ENCODE measurements around the gene MYO1B. TPM values are rescaled to one million over a fixed set of nuclear protein-coding genes. Genes with fewer than 3 reads are reported as not detected.

The MYO1B gene
- total RNA-seq (10 to 100 TPM; 10.3 to 16.3 (median 13.2) TPM), polyA plus RNA-seq (6.0 TPM)
- long read RNA-seq, donor 1, full-length matches to known transcripts, result 1 of 4 reads
- long read RNA-seq, donor 1, partial matches to known transcripts, result 1 of 4 reads
- long read RNA-seq, donor 1, other reads (novel, unspliced or antisense), result 2 of 4 reads
- long read RNA-seq, donor 2, full-length matches to known transcripts, result 1 of 8 reads
- long read RNA-seq, donor 2, partial matches to known transcripts, result 4 of 8 reads
- long read RNA-seq, donor 2, other reads (novel, unspliced or antisense), result 3 of 8 reads
- long read RNA-seq, donor 3, full-length matches to known transcripts, result 6 of 27 reads
- long read RNA-seq, donor 3, partial matches to known transcripts, result 16 of 27 reads
- long read RNA-seq, donor 3, other reads (novel, unspliced or antisense), result 5 of 27 reads
- long read RNA-seq, donor 4, partial matches to known transcripts, result 0 of 1 reads
- long read RNA-seq, donor 4, other reads (novel, unspliced or antisense), result 1 of 1 reads

GRCh38 chr2:191245046-191245868 is at the start of gene MYO1B:
Gene MYO1B, plus strand, starts transcription at chr2:191245404. Its CDS starts 31,492 bp downstream, at chr2:191276896.
- peaks cover 2% of the 10 kb centered on the region for H3K4me1 ChIP-seq (ENCODE audit: control insufficient read depth, insufficient read depth, low read length)
- no peaks in the 10 kb centered on the region for H3K27me3 ChIP-seq (ENCODE audit: control insufficient read depth, insufficient read depth)
- no peaks in the 10 kb centered on the region for H3K9me3 ChIP-seq (ENCODE audit: control insufficient read depth, low read length)
- peak; percentile 84 to 85 for ATAC-seq
- peak within 1 kb of the TSS; percentile 71 for H3K4me3 ChIP-seq (ENCODE audit: low read length)
- intact Hi-C loops (cut with DNase I), result no loop called here
- H3K27ac ChIP-seq (ENCODE audit: low read length), result peak within 1 kb of the TSS; percentile 61
- peak; percentile 69 to 88 (median 85) for DNase-seq
- under 1% methylated on average over 112 of the region's 112 CpGs for WGBS

GRCh38 chr2:191197096-191197495 is 48.1 kb upstream of the MYO1B start:
- 85% methylated on average over 3 of the region's 3 CpGs for WGBS
- no peak overlapping the region for H3K27ac ChIP-seq (ENCODE audit: low read length)
- no peaks in the 10 kb centered on the region for H3K4me1 ChIP-seq (ENCODE audit: control insufficient read depth, insufficient read depth, low read length)
- no peak for ATAC-seq
- no peaks in the 10 kb centered on the region for H3K9me3 ChIP-seq (ENCODE audit: control insufficient read depth, low read length)
- intact Hi-C loops (cut with DNase I), result no loop called here
- no peak for DNase-seq
- H3K27me3 ChIP-seq (ENCODE audit: control insufficient read depth, insufficient read depth), result no peaks in the 10 kb centered on the region
- H3K4me3 ChIP-seq (ENCODE audit: low read length), result no peak overlapping the region

GRCh38 chr2:191198271-191198670 is 46.9 kb upstream of the MYO1B start:
- H3K27ac ChIP-seq (ENCODE audit: low read length), result no peak overlapping the region
- no peak for DNase-seq
- H3K27me3 ChIP-seq (ENCODE audit: control insufficient read depth, insufficient read depth), result no peaks in the 10 kb centered on the region
- no peak overlapping the region for H3K4me3 ChIP-seq (ENCODE audit: low read length)
- 96% methylated on average over 4 of the region's 4 CpGs for WGBS
- intact Hi-C loops (cut with DNase I), result no loop called here
- no peaks in the 10 kb centered on the region for H3K4me1 ChIP-seq (ENCODE audit: control insufficient read depth, insufficient read depth, low read length)
- no peaks in the 10 kb centered on the region for H3K9me3 ChIP-seq (ENCODE audit: control insufficient read depth, low read length)
- no peak for ATAC-seq

- no peak for ATAC-seq
- intact Hi-C loops (cut with DNase I), result no loop called here
- H3K4me1 ChIP-seq (ENCODE audit: control insufficient read depth, insufficient read depth, low read length), result no peaks in the 10 kb centered on the region
- H3K27me3 ChIP-seq (ENCODE audit: control insufficient read depth, insufficient read depth), result no peaks in the 10 kb centered on the region
- no peaks in the 10 kb centered on the region for H3K9me3 ChIP-seq (ENCODE audit: control insufficient read depth, low read length)
- H3K27ac ChIP-seq (ENCODE audit: low read length), result no peak overlapping the region
- DNase-seq, result no peak
- WGBS, result 97% methylated on average over 6 of the region's 6 CpGs
- H3K4me3 ChIP-seq (ENCODE audit: low read length), result no peak overlapping the region
Observed at GRCh38 chr2:191199929-191200512, 45.2 kb upstream of the MYO1B start.

- H3K27ac ChIP-seq (ENCODE audit: low read length), result no peak overlapping the region
- no peaks in the 10 kb centered on the region for H3K27me3 ChIP-seq (ENCODE audit: control insufficient read depth, insufficient read depth)
- H3K4me1 ChIP-seq (ENCODE audit: control insufficient read depth, insufficient read depth, low read length), result no peaks in the 10 kb centered on the region
- intact Hi-C loops (cut with DNase I), result no loop called here
- 99% methylated on average over 1 of the region's 1 CpG for WGBS
- no peak overlapping the region for H3K4me3 ChIP-seq (ENCODE audit: low read length)
- ATAC-seq (no peak), DNase-seq (no peak)
- H3K9me3 ChIP-seq (ENCODE audit: control insufficient read depth, low read length), result no peaks in the 10 kb centered on the region
Observed at GRCh38 chr2:191200910-191201309, 44.3 kb upstream of the MYO1B start.

- no peak for DNase-seq
- Histone ChIP-seq H3K4me1 (ENCODE audit: control insufficient read depth, insufficient read depth, low read length) (no peaks in the 10 kb centered on the region), H3K27ac (ENCODE audit: low read length) (no peak overlapping the region), H3K4me3 (ENCODE audit: low read length) (no peak overlapping the region), H3K27me3 (ENCODE audit: control insufficient read depth, insufficient read depth) (no peaks in the 10 kb centered on the region), H3K9me3 (ENCODE audit: control insufficient read depth, low read length) (no peaks in the 10 kb centered on the region)
- WGBS, result 24% methylated on average over 2 of the region's 2 CpGs
- ATAC-seq, result no peak
- intact Hi-C loops (cut with DNase I), result no loop called here
Observed at GRCh38 chr2:191202209-191202721, 42.9 kb upstream of the MYO1B start.

- no peak overlapping the region for H3K4me3 ChIP-seq (ENCODE audit: low read length)
- ATAC-seq, result peak in 1 of 2 donors; percentile 66
- WGBS, result 39% methylated on average over 5 of the region's 5 CpGs
- no peak overlapping the region for H3K27ac ChIP-seq (ENCODE audit: low read length)
- peak in 2 of 3 donors; percentile 34 to 52 for DNase-seq
- no peaks in the 10 kb centered on the region for H3K27me3 ChIP-seq (ENCODE audit: control insufficient read depth, insufficient read depth)
- intact Hi-C loops (cut with DNase I), result no loop called here
- no peaks in the 10 kb centered on the region for H3K9me3 ChIP-seq (ENCODE audit: control insufficient read depth, low read length)
- H3K4me1 ChIP-seq (ENCODE audit: control insufficient read depth, insufficient read depth, low read length), result no peaks in the 10 kb centered on the region
Observed at GRCh38 chr2:191202881-191203397, 42.3 kb upstream of the MYO1B start.

- Histone ChIP-seq H3K27me3 (ENCODE audit: control insufficient read depth, insufficient read depth) (no peaks in the 10 kb centered on the region), H3K27ac (ENCODE audit: low read length) (no peak overlapping the region), H3K4me1 (ENCODE audit: control insufficient read depth, insufficient read depth, low read length) (no peaks in the 10 kb centered on the region), H3K9me3 (ENCODE audit: control insufficient read depth, low read length) (no peaks in the 10 kb centered on the region), H3K4me3 (ENCODE audit: low read length) (no peak overlapping the region)
- DNase-seq, result no peak
- WGBS, result 82% methylated on average over 4 of the region's 4 CpGs
- intact Hi-C loops (cut with DNase I), result no loop called here
- no peak for ATAC-seq
Observed at GRCh38 chr2:191204433-191204832, 40.8 kb upstream of the MYO1B start.

- Histone ChIP-seq H3K27ac (ENCODE audit: low read length) (no peak overlapping the region), H3K4me1 (ENCODE audit: control insufficient read depth, insufficient read depth, low read length) (no peaks in the 10 kb centered on the region), H3K4me3 (ENCODE audit: low read length) (no peak overlapping the region), H3K9me3 (ENCODE audit: control insufficient read depth, low read length) (no peaks in the 10 kb centered on the region), H3K27me3 (ENCODE audit: control insufficient read depth, insufficient read depth) (no peaks in the 10 kb centered on the region)
- ATAC-seq (peak; percentile 87 to 92), DNase-seq (peak; percentile 20 to 61 (median 54))
- 53% methylated on average over 13 of the region's 13 CpGs for WGBS
- intact Hi-C loops (cut with DNase I), result no loop called here
Observed at GRCh38 chr2:191206613-191207471, 38.4 kb upstream of the MYO1B start.

- ATAC-seq (no peak), DNase-seq (no peak)
- Histone ChIP-seq H3K9me3 (ENCODE audit: control insufficient read depth, low read length) (no peaks in the 10 kb centered on the region), H3K4me1 (ENCODE audit: control insufficient read depth, insufficient read depth, low read length) (no peaks in the 10 kb centered on the region), H3K4me3 (ENCODE audit: low read length) (no peak overlapping the region), H3K27me3 (ENCODE audit: control insufficient read depth, insufficient read depth) (no peaks in the 10 kb centered on the region), H3K27ac (ENCODE audit: low read length) (no peak overlapping the region)
- WGBS, result 62% methylated on average over 1 of the region's 1 CpG
- intact Hi-C loops (cut with DNase I), result no loop called here
Observed at GRCh38 chr2:191209340-191209739, 35.9 kb upstream of the MYO1B start.
